ENCODE data around the gene DENND1A.

GRCh38 chr9:123639743-123640142 is 290.2 kb downstream of the DENND1A start:
- TF ChIP-seq CTCF (IDR thresholded peaks at IDR 0.05) (no peak), POLR2AphosphoS5 (IDR thresholded peaks at IDR 0.05) (no peak), EP300 (IDR thresholded peaks at IDR 0.05) (no peak)
